Neuronal stem cell (in vitro differentiated cells): ENCODE measurements around the gene FOXN3.

Experiments used
- DNase-seq: peaks from one replicate; pipeline ENCODE4 v3.0.0-alpha.2; 2013; ENCODE audit warnings: low spot score
- H2AFZ ChIP-seq: one replicate; pipeline ENCODE4 v1.6.1; 2013; ENCODE audit warnings: mild to moderate bottlenecking, low read length, inconsistent platforms
- H2AK5ac ChIP-seq: 2 replicates; pipeline ENCODE4 v1.6.1; 2013; ENCODE audit warnings: low read depth, mild to moderate bottlenecking, inconsistent platforms, low read length, moderate library complexity, mixed read lengths
- H2BK120ac ChIP-seq: 2 replicates; pipeline ENCODE4 v1.6.1; 2013; ENCODE audit warnings: low read depth, mild to moderate bottlenecking, inconsistent platforms, low read length, moderate library complexity, mixed read lengths
- H2BK12ac ChIP-seq: one replicate; pipeline ENCODE4 v1.6.1; 2013; ENCODE audit warnings: low read length, inconsistent platforms
- H2BK15ac ChIP-seq: 2 replicates; pipeline ENCODE4 v1.6.1; 2013; ENCODE audit warnings: mild to moderate bottlenecking, low read length, inconsistent platforms, mixed read lengths
- H2BK5ac ChIP-seq: one replicate; pipeline ENCODE4 v1.6.1; 2013; ENCODE audit warnings: inconsistent platforms, mild to moderate bottlenecking, low read length, moderate library complexity
- H3K14ac ChIP-seq: one replicate; pipeline ENCODE4 v1.6.1; 2013; ENCODE audit warnings: low read length, inconsistent platforms
- H3K18ac ChIP-seq: 2 replicates; pipeline ENCODE4 v1.6.1; 2013; ENCODE audit warnings: low read length, inconsistent platforms
- H3K23ac ChIP-seq: 2 replicates; pipeline ENCODE4 v1.6.1; 2013; ENCODE audit warnings: low read depth, mild to moderate bottlenecking, mixed read lengths, low read length, inconsistent platforms; ENCODE audit not compliant: poor library complexity
- H3K27ac ChIP-seq: replicated peaks from 3 replicates; pipeline ENCODE4 v1.5.1; 2013; ENCODE audit warnings: low read length, inconsistent platforms
- H3K27me3 ChIP-seq, 3 experiments: 2 replicates each; pipeline ENCODE4 v1.6.1; 2013; ENCODE audit warnings: low read length in 3 of 3, mild to moderate bottlenecking in 2 of 3, inconsistent platforms in 1 of 3, low read depth in 1 of 3, mixed read lengths in 1 of 3, moderate library complexity in 1 of 3; ENCODE audit not compliant: control insufficient read depth in 3 of 3, insufficient read depth in 3 of 3
- H3K36me3 ChIP-seq, 2 donors: replicated peaks in 1 of 2; 2 replicates each; pipeline ENCODE4 v1.6.1; 2013; ENCODE audit warnings: low read length in 2 of 2; ENCODE audit not compliant: control insufficient read depth in 2 of 2, insufficient read depth in 2 of 2
- H3K4ac ChIP-seq: 2 replicates; pipeline ENCODE4 v1.6.1; 2013; ENCODE audit warnings: inconsistent platforms, mild to moderate bottlenecking, low read length, moderate library complexity
- H3K4me1 ChIP-seq, 2 donors: 1 replicate in 1 of 2; 2 replicates in 1 of 2; pipeline ENCODE4 v1.6.1; 2013; ENCODE audit warnings: low read length in 2 of 2, low read depth in 1 of 2; ENCODE audit not compliant: control insufficient read depth in 2 of 2, insufficient read depth in 1 of 2
- H3K4me2 ChIP-seq: one replicate; pipeline ENCODE4 v1.6.1; 2013; ENCODE audit warnings: mild to moderate bottlenecking, low read length, inconsistent platforms; ENCODE audit not compliant: insufficient read depth, poor library complexity, severe bottlenecking
- H3K4me3 ChIP-seq, 2 donors: 2 replicates each; pipeline ENCODE4 v1.5.1; 2013; ENCODE audit warnings: low read length in 2 of 2, mild to moderate bottlenecking in 2 of 2, inconsistent platforms in 1 of 2, moderate library complexity in 1 of 2
- H3K79me1 ChIP-seq: one replicate; pipeline ENCODE4 v1.6.1; 2013; ENCODE audit warnings: low read depth, mild to moderate bottlenecking, inconsistent platforms, low read length, moderate library complexity
- H3K9ac ChIP-seq: one replicate; pipeline ENCODE4 v1.6.1; 2013; ENCODE audit warnings: mild to moderate bottlenecking, low read depth, low read length, inconsistent platforms; ENCODE audit not compliant: poor library complexity
- H3K9me3 ChIP-seq, 2 donors: replicated peaks in 1 of 2; 2 replicates each; pipeline versions ENCODE3 to v1.6.1; 2013; ENCODE audit warnings: low read length in 2 of 2, mild to moderate bottlenecking in 2 of 2, inconsistent platforms in 1 of 2, low read depth in 1 of 2, mixed read lengths in 1 of 2, moderate library complexity in 1 of 2; ENCODE audit not compliant: control insufficient read depth in 2 of 2, insufficient read depth in 1 of 2
- H4K8ac ChIP-seq: one replicate; pipeline ENCODE4 v1.6.1; 2013; ENCODE audit warnings: low read depth, mild to moderate bottlenecking, inconsistent platforms, low read length, moderate library complexity
- H4K91ac ChIP-seq: one replicate; pipeline ENCODE4 v1.6.1; 2013; ENCODE audit warnings: low read length, low read depth, mild to moderate bottlenecking, inconsistent platforms; ENCODE audit not compliant: poor library complexity
- WGBS, 2 donors: extraction: QIAGEN DNeasy Blood & Tissue Kit; methylation state at CpG; one replicate each; pipeline ENCODE4 v1.1.7; 2013; ENCODE audit warnings: missing lambda C conversion rate in 2 of 2, mixed read lengths in 1 of 2; ENCODE audit not compliant: insufficient read length in 2 of 2, insufficient replicate concordance in 1 of 2; ENCODE audit errors: extremely low coverage in 2 of 2; 5-methylcytosine and 5-hydroxymethylcytosine counted together

FOXN3 gene

GRCh38 chr14:89110110-89110509 is 306.9 kb downstream of the FOXN3 start:
- no peak for DNase-seq
- Histone ChIP-seq H3K9ac (no peak overlapping the region), H3K4ac (no peak overlapping the region), H2BK15ac (no peak overlapping the region), H2AFZ (no peak overlapping the region), H3K9me3 (no peaks in the 10 kb centered on the region), H3K36me3 (no peaks in the 10 kb centered on the region), H2AK5ac (no peak overlapping the region), H3K27me3 (peaks cover 0 to 2% (median 0%) of the 10 kb centered on the region in 3 experiments), H3K4me2 (no peak overlapping the region), H3K18ac (no peak overlapping the region), H3K23ac (no peak overlapping the region), H3K4me1 (no peaks in the 10 kb centered on the region), H3K4me3 (no peak overlapping the region), H3K14ac (no peak overlapping the region), H3K79me1 (no peaks in the 10 kb centered on the region), H2BK5ac (no peak overlapping the region), H2BK120ac (no peak overlapping the region), H4K91ac (no peak overlapping the region), H3K27ac (no peak overlapping the region), H4K8ac (no peak overlapping the region), H2BK12ac (no peak overlapping the region)
- no CpG with 5 or more reads among the region's 9 CpGs for WGBS, 2 donors

GRCh38 chr14:89108608-89109007 is 308.4 kb downstream of the FOXN3 start:
- Histone ChIP-seq H2BK120ac (no peak overlapping the region), H2BK12ac (no peak overlapping the region), H3K23ac (no peak overlapping the region), H3K18ac (no peak overlapping the region), H3K14ac (no peak overlapping the region), H3K4me2 (no peak overlapping the region), H2BK15ac (no peak overlapping the region), H3K4me3 (no peak overlapping the region), H3K9ac (no peak overlapping the region), H3K9me3 (no peaks in the 10 kb centered on the region), H3K27me3 (no peaks in the 10 kb centered on the region), H2AFZ (no peak overlapping the region), H3K4me1 (no peaks in the 10 kb centered on the region), H4K8ac (no peak overlapping the region), H2AK5ac (no peak overlapping the region), H3K36me3 (no peaks in the 10 kb centered on the region), H3K4ac (no peak overlapping the region), H3K27ac (no peak overlapping the region), H4K91ac (no peak overlapping the region), H3K79me1 (no peaks in the 10 kb centered on the region), H2BK5ac (no peak overlapping the region)
- DNase-seq = no peak
- no CpG with 5 or more reads among the region's 4 CpGs for WGBS, 2 donors

GRCh38 chr14:89107626-89108025 is 309.4 kb downstream of the FOXN3 start:
- Histone ChIP-seq H3K4me3 (no peak overlapping the region), H2BK120ac (no peak overlapping the region), H4K91ac (no peak overlapping the region), H2AK5ac (no peak overlapping the region), H3K18ac (no peak overlapping the region), H2AFZ (no peak overlapping the region), H3K4me1 (no peaks in the 10 kb centered on the region), H4K8ac (no peak overlapping the region), H3K79me1 (no peaks in the 10 kb centered on the region), H3K36me3 (no peaks in the 10 kb centered on the region), H3K14ac (no peak overlapping the region), H2BK15ac (no peak overlapping the region), H2BK5ac (no peak overlapping the region), H2BK12ac (no peak overlapping the region), H3K27ac (no peak overlapping the region), H3K23ac (no peak overlapping the region), H3K9ac (no peak overlapping the region), H3K9me3 (no peaks in the 10 kb centered on the region), H3K4ac (no peak overlapping the region), H3K4me2 (no peak overlapping the region), H3K27me3 (no peaks in the 10 kb centered on the region)
- no CpG with 5 or more reads among the region's 5 CpGs for WGBS, 2 donors
- no peak for DNase-seq
